CD4-positive, alpha-beta T cell treated with Interleukin-4 for 4 hours (primary cell): ENCODE measurements around the gene STARD3NL.

Experiments used
- DNase-seq: peaks from one replicate; pipeline ENCODE4 v3.0.0-alpha.2; 2020

The STARD3NL gene

GRCh38 chr7:38185395-38186307 lies 7.6 kb downstream of the STARD3NL start:
- DNase-seq = no peak

GRCh38 chr7:38186593-38187314 lies 8.7 kb downstream of the STARD3NL start:
- DNase-seq = no peak

GRCh38 chr7:38187794-38188440 lies 9.9 kb downstream of the STARD3NL start:
- DNase-seq = no peak

- no peak for DNase-seq
These were observed 11.3 kb downstream of the STARD3NL start for GRCh38 chr7:38189231-38189938.

GRCh38 chr7:38190011-38190410 lies 12.0 kb downstream of the STARD3NL start:
- no peak for DNase-seq

GRCh38 chr7:38191791-38192190 lies 13.7 kb downstream of the STARD3NL start:
- no peak for DNase-seq

- no peak for DNase-seq
These were observed 14.3 kb downstream of the STARD3NL start for GRCh38 chr7:38192327-38192726.

GRCh38 chr7:38195804-38196595 lies 18.0 kb downstream of the STARD3NL start:
- DNase-seq = no peak

GRCh38 chr7:38198366-38198765 lies 20.3 kb downstream of the STARD3NL start:
- no peak for DNase-seq

- DNase-seq = no peak
These were observed 21.1 kb downstream of the STARD3NL start for GRCh38 chr7:38199154-38199553.

GRCh38 chr7:38199782-38200181 lies 21.7 kb downstream of the STARD3NL start:
- DNase-seq = no peak

GRCh38 chr7:38206071-38206470 lies 28.0 kb downstream of the STARD3NL start:
- DNase-seq = no peak

GRCh38 chr7:38207843-38208242 lies 29.8 kb downstream of the STARD3NL start:
- DNase-seq = no peak

- no peak for DNase-seq
These were observed 33.4 kb downstream of the STARD3NL start for GRCh38 chr7:38211486-38211885.

GRCh38 chr7:38211940-38212339 lies 33.9 kb downstream of the STARD3NL start:
- DNase-seq = no peak

- DNase-seq = no peak
These were observed 37.1 kb downstream of the STARD3NL start for GRCh38 chr7:38215115-38215514.

- peak; percentile 78 for DNase-seq
These were observed 38.0 kb downstream of the STARD3NL start for GRCh38 chr7:38215735-38216670.

- no peak for DNase-seq
These were observed 39.6 kb downstream of the STARD3NL start for GRCh38 chr7:38217672-38218071.

- peak; percentile 65 for DNase-seq
These were observed 42.4 kb downstream of the STARD3NL start for GRCh38 chr7:38220452-38220851.

- DNase-seq = peak; percentile 82
These were observed 44.5 kb downstream of the STARD3NL start for GRCh38 chr7:38222481-38223096.
